ENCODE measurements around the gene INSC. TPM values are rescaled to one million over a fixed set of nuclear protein-coding genes. Genes with fewer than 3 reads are reported as not detected.

Gene INSC
- total and polyA plus RNA-seq, 2 experiments from 2014 or later: 0.97 to 1.5 TPM

- TF ChIP-seq, protein P1, sequence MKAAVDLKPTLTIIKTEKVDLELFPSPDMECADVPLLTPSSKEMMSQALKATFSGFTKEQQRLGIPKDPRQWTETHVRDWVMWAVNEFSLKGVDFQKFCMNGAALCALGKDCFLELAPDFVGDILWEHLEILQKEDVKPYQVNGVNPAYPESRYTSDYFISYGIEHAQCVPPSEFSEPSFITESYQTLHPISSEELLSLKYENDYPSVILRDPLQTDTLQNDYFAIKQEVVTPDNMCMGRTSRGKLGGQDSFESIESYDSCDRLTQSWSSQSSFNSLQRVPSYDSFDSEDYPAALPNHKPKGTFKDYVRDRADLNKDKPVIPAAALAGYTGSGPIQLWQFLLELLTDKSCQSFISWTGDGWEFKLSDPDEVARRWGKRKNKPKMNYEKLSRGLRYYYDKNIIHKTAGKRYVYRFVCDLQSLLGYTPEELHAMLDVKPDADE (IDR thresholded peaks at IDR 0.05): no peak
- TF ChIP-seq CREB1 (CRISPR knock-in tag; IDR thresholded peaks at IDR 0.05; ENCODE audit: low read depth): no peak
- TF ChIP-seq ZNF462 (CRISPR knock-in tag; IDR thresholded peaks at IDR 0.05): no peak
- TF ChIP-seq POLR2AphosphoS5 (IDR thresholded peaks at IDR 0.05; ENCODE audit: low read depth): no peak
- TF ChIP-seq ZNF114 (CRISPR knock-in tag; IDR thresholded peaks at IDR 0.05): no peak
- TF ChIP-seq EZH2phosphoT487 (IDR thresholded peaks at IDR 0.05; ENCODE audit: unreplicated experiment): no peak
- no peak for TF ChIP-seq REST (IDR thresholded peaks at IDR 0.05; ENCODE audit: unreplicated experiment)
- no peak for TF ChIP-seq ZNF331 (CRISPR knock-in tag; IDR thresholded peaks at IDR 0.05; ENCODE audit: low read depth)
- TF ChIP-seq, protein P2, sequence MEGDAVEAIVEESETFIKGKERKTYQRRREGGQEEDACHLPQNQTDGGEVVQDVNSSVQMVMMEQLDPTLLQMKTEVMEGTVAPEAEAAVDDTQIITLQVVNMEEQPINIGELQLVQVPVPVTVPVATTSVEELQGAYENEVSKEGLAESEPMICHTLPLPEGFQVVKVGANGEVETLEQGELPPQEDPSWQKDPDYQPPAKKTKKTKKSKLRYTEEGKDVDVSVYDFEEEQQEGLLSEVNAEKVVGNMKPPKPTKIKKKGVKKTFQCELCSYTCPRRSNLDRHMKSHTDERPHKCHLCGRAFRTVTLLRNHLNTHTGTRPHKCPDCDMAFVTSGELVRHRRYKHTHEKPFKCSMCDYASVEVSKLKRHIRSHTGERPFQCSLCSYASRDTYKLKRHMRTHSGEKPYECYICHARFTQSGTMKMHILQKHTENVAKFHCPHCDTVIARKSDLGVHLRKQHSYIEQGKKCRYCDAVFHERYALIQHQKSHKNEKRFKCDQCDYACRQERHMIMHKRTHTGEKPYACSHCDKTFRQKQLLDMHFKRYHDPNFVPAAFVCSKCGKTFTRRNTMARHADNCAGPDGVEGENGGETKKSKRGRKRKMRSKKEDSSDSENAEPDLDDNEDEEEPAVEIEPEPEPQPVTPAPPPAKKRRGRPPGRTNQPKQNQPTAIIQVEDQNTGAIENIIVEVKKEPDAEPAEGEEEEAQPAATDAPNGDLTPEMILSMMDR (conservative IDR thresholded peaks at IDR 0.05; ENCODE audit: low read depth in 2 of 2): no peak
- no peak for TF ChIP-seq NANOG (IDR thresholded peaks at IDR 0.05; ENCODE audit: borderline replicate concordance)
- no peak for TF ChIP-seq EZH2 (IDR thresholded peaks at IDR 0.05; ENCODE audit: low read depth, unreplicated experiment)
- TF ChIP-seq STAT1 (IDR thresholded peaks at IDR 0.05; ENCODE audit: unreplicated experiment): no peak
- no peak for TF ChIP-seq JUNB (IDR thresholded peaks at IDR 0.05; ENCODE audit: unreplicated experiment)
- no peaks in the 10 kb centered on the region; the same call in 2 of the 3 replicates for H3K4me1 Mint-ChIP-seq
Measured at GRCh38 chr11:15093432-15093831, 21.3 kb upstream of the INSC start.

More at GRCh38 chr11:15093432-15093831, 21.3 kb upstream of the INSC start:
- no peaks in the 10 kb centered on the region for H3K79me2 ChIP-seq (replicated peaks; ENCODE audit: insufficient read depth)
- H3K4me3 Mint-ChIP-seq: no peak overlapping the region
- no peaks in the 10 kb centered on the region for H3K9me3 Mint-ChIP-seq
- H3K27ac ChIP-seq (ENCODE audit: low read depth): no peak overlapping the region
- peaks cover 16% of the 10 kb centered on the region for H3K9me2 ChIP-seq (ENCODE audit: insufficient read depth)
- no peaks in the 10 kb centered on the region for H3K36me3 ChIP-seq (ENCODE audit: insufficient read depth)
- H3K4me1 ChIP-seq (ENCODE audit: insufficient read depth): no peaks in the 10 kb centered on the region
- H3K27ac Mint-ChIP-seq: no peak overlapping the region
- H3K27me3 Mint-ChIP-seq (ENCODE audit: insufficient read depth, low read depth, poor library complexity): peaks cover 2% of the 10 kb centered on the region
- no peak overlapping the region for H2AFZ ChIP-seq
- H3K36me3 Mint-ChIP-seq (ENCODE audit: low read depth): 0 out of 3 replicates have a peak, but pooled peaks cover 2% of the 10 kb centered on the region
- H4K20me1 ChIP-seq (replicated peaks; ENCODE audit: insufficient read depth): no peaks in the 10 kb centered on the region
- no peaks in the 10 kb centered on the region for H3K27me3 ChIP-seq (ENCODE audit: insufficient read depth)
- no peak for DNase-seq (ENCODE audit: low spot score)
- no peaks in the 10 kb centered on the region for H3F3A ChIP-seq (replicated peaks; ENCODE audit: low read depth)
- no peak for ATAC-seq
- no peak overlapping the region for H3K4me3 ChIP-seq
- no peak overlapping the region for H3K4me2 ChIP-seq

All from GM23338 (cell line).